ENCODE data around the gene SYNGR3.

SYNGR3 gene

DNA sequence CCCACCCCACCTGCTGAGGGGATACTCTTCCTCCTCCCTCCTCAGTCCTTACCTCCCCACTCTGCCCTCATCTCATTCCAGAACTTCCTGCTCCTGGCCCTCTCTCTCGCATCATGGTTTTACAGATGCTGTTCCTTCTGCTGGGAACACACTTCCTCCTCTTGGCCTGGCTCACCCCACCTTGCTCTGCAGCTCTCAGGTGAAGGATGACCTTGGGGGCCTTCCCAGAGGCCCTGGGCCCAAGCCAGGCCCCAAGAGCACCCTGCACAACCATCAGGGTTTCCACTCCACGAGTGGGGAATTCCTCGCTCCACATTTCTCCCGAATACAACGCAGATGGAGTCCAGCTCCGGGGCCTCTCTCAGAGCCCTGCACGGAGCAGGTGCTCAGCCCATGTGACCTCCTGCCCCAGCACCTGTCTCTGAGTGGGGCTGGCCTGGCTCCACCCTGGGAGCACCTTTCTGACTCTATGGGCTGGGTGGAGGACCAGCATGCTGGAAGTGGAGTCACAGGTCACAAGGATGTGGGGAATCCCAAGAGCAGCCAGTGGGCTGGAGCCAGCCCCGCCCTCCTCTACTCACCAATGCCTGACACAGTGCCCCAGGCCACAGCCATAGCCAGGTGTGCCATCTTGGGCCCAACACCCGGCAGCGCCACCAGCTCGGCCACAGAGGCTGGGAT, 53.4 kb downstream of the SYNGR3 start:
- no peak for ATAC-seq

Data from activated CD4-positive, CD25-positive, alpha-beta regulatory T cell treated with anti-CD3 and anti-CD28 coated beads, Interleukin-2, amount 50 U/mL, for 24 hours (primary cell).